D721Med (cell line): ENCODE measurements around the gene TWF2.

Experiments used
- DNase-seq: peaks from one replicate; pipeline ENCODE4 v3.0.0; 2011; ENCODE audit warnings: low spot score; ENCODE audit not compliant: insufficient read length
- FAIRE-seq: peaks from 2 replicates; lab custom pipeline; 2011; peaks lifted over from hg19 to GRCh38; lab: Jason Lieb, UNC
- CTCF ChIP-seq: IDR thresholded peaks from 2 replicates; pipeline ENCODE4 v1.5.1; 2012; ENCODE audit warnings: mild to moderate bottlenecking, control low read depth; ENCODE audit not compliant: insufficient read depth; ENCODE audit errors: missing control alignments

TWF2 gene

GRCh38 chr3:52194485-52195290, 44.3 kb downstream of the TWF2 start:
- DNase-seq: no peak
- no peak for TF ChIP-seq CTCF
- FAIRE-seq: no peak

- FAIRE-seq: no peak
- no peak for TF ChIP-seq CTCF
- DNase-seq: no peak
Observed at GRCh38 chr3:52193065-52193464, 45.9 kb downstream of the TWF2 start.

GRCh38 chr3:52191663-52192062, 47.3 kb downstream of the TWF2 start:
- no peak for DNase-seq
- FAIRE-seq: no peak
- no peak for TF ChIP-seq CTCF

- FAIRE-seq (no peak), DNase-seq (no peak)
- no peak for TF ChIP-seq CTCF
Observed at GRCh38 chr3:52190294-52191074, 48.5 kb downstream of the TWF2 start.

GRCh38 chr3:52188556-52188955, 50.4 kb downstream of the TWF2 start:
- DNase-seq (no peak), FAIRE-seq (no peak)
- TF ChIP-seq CTCF: no peak

GRCh38 chr3:52186729-52187128, 52.2 kb downstream of the TWF2 start:
- no peak for FAIRE-seq
- TF ChIP-seq CTCF: no peak
- no peak for DNase-seq
